ENCODE results near the gene RAB31.

The RAB31 gene

DNA sequence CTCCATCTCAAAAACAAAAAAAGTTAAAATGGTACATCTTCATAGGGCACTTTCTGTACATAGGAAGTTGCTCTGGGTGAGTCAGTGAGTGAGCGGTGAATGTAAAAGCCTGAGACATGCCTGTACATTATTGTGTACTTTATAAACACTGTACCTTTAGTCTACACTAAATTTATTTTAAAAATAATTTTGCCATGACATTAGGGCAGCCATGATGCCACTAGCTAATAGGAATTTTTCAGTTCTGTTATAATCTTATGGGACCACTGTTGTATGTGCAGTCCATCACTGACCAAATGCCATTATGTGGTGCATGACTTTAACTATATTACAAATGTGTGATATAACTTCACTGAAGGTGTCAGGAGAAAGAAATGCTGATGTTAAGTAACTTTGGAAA is 166.6 kb downstream of the RAB31 start:
- no peak overlapping the region for H3K9ac ChIP-seq (ENCODE audit: low read depth, low read length)
- H3K27me3 ChIP-seq (ENCODE audit: insufficient read depth, low read length, poor library complexity), result peaks cover 6% of the 10 kb centered on the region
- no peak overlapping the region for H3K27ac ChIP-seq (ENCODE audit: low read length)
- TF ChIP-seq, protein P1, sequence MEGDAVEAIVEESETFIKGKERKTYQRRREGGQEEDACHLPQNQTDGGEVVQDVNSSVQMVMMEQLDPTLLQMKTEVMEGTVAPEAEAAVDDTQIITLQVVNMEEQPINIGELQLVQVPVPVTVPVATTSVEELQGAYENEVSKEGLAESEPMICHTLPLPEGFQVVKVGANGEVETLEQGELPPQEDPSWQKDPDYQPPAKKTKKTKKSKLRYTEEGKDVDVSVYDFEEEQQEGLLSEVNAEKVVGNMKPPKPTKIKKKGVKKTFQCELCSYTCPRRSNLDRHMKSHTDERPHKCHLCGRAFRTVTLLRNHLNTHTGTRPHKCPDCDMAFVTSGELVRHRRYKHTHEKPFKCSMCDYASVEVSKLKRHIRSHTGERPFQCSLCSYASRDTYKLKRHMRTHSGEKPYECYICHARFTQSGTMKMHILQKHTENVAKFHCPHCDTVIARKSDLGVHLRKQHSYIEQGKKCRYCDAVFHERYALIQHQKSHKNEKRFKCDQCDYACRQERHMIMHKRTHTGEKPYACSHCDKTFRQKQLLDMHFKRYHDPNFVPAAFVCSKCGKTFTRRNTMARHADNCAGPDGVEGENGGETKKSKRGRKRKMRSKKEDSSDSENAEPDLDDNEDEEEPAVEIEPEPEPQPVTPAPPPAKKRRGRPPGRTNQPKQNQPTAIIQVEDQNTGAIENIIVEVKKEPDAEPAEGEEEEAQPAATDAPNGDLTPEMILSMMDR (IDR thresholded peaks at IDR 0.05; ENCODE audit: borderline replicate concordance, extremely low read depth, low read length, poor library complexity, severe bottlenecking), result no peak
- TF ChIP-seq EZH2 (IDR thresholded peaks at IDR 0.05; ENCODE audit: borderline replicate concordance, low read depth, low read length, severe bottlenecking), result no peak
- H3K4me2 ChIP-seq (ENCODE audit: insufficient read depth, low read length), result no peak overlapping the region
- DNase-seq (no peak), ATAC-seq (ENCODE audit: insufficient read depth, low read depth) (no peak)
- H2AFZ ChIP-seq (ENCODE audit: low read depth, low read length), result no peak overlapping the region
- H3K79me2 ChIP-seq (ENCODE audit: insufficient read depth, low read length), result no peaks in the 10 kb centered on the region
- H3K4me3 ChIP-seq (ENCODE audit: low read depth in 1 of 2, low read length in 2 of 2), result no peak overlapping the region
- H4K20me1 ChIP-seq (ENCODE audit: insufficient read depth, low read length), result no peaks in the 10 kb centered on the region
- no peaks in the 10 kb centered on the region for H3K36me3 ChIP-seq (ENCODE audit: insufficient read depth, low read length)
- H3K4me1 ChIP-seq (ENCODE audit: insufficient read depth, low read length), result no peaks in the 10 kb centered on the region
- no peaks in the 10 kb centered on the region for H3K9me3 ChIP-seq (ENCODE audit: insufficient read depth, low read length, severe bottlenecking)

DNA sequence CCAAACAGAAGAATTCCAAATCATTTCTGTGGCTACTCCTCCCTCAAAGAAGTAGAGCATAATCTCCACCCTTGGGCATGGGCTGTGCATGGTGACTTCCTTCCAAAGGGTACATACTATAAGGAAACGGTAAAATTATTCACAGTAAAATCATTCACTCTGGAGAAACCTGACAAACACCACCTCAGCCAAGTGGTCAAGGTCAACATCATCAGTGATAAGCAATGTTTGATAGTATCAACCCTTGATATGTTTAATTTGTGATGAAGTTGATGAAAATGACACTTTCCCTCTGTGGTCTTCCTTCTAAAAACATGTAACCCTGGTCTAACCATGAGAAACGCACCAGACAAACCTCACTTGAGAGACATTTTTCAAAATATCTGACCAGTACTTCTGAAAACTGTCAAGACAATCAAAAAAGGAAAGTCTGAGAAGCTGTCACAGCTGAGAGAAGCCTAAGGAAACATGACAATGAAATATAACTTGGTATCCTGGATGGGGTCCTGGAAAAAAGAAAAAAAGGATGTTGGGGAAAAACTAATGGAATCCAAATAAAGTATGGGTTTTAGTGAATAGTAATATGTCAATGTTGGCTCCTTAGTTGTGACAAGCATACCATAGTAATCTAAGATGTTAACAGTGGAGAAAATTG is 168.2 kb downstream of the RAB31 start:
- no peak overlapping the region for H3K9ac ChIP-seq (ENCODE audit: low read depth, low read length)
- H3K9me3 ChIP-seq (ENCODE audit: insufficient read depth, low read length, severe bottlenecking), result no peaks in the 10 kb centered on the region
- no peak overlapping the region for H3K27ac ChIP-seq (ENCODE audit: low read length)
- no peak overlapping the region for H3K4me2 ChIP-seq (ENCODE audit: insufficient read depth, low read length)
- H3K79me2 ChIP-seq (ENCODE audit: insufficient read depth, low read length), result no peaks in the 10 kb centered on the region
- TF ChIP-seq, protein P1 (IDR thresholded peaks at IDR 0.05; ENCODE audit: borderline replicate concordance, extremely low read depth, low read length, poor library complexity, severe bottlenecking), result no peak
- TF ChIP-seq EZH2 (IDR thresholded peaks at IDR 0.05; ENCODE audit: borderline replicate concordance, low read depth, low read length, severe bottlenecking), result no peak
- ATAC-seq (ENCODE audit: insufficient read depth, low read depth) (no peak), DNase-seq (no peak)
- H3K4me3 ChIP-seq (ENCODE audit: low read depth in 1 of 2, low read length in 2 of 2), result no peak overlapping the region
- peaks cover 6% of the 10 kb centered on the region for H3K27me3 ChIP-seq (ENCODE audit: insufficient read depth, low read length, poor library complexity)
- no peaks in the 10 kb centered on the region for H3K36me3 ChIP-seq (ENCODE audit: insufficient read depth, low read length)
- H2AFZ ChIP-seq (ENCODE audit: low read depth, low read length), result no peak overlapping the region
- no peaks in the 10 kb centered on the region for H4K20me1 ChIP-seq (ENCODE audit: insufficient read depth, low read length)
- no peaks in the 10 kb centered on the region for H3K4me1 ChIP-seq (ENCODE audit: insufficient read depth, low read length)

DNA sequence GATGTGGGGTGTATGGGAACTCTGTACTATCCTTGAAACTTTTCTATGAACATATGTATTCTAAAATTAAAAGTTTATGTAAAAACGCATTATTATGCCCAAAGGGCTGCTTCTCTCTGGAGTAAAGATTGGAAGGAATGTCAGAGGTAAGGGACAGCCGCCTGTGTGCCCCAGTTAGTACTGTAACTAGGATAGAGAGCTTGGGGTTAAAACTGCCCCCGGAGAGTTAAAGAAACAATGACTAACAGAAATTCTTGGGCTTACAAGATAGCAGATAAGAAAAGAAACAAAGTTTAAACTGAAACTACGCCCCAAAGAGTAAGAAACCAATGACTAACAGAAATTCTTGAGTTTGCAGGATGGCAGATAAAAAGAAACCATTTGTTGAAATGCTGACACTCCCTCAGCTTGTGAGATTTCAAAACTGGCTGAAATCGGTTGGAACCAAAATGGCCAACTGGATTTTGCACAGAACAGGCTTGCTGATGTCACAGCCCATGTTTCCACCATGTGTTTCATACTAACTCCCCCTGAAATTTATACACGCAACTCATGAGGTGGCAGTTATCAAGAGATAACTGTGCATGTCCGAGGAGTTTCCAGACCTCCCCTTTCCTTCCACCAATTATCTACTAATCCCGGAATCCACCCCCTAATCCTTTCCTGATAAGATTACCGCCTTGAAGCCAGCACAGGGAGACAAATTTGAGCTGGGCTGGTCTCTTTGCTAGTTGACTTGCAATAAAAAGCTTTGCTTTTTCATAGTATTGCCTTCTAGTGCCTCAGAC is 169.0 kb downstream of the RAB31 start:
- Histone ChIP-seq H3K4me1 (ENCODE audit: insufficient read depth, low read length) (no peaks in the 10 kb centered on the region), H3K36me3 (ENCODE audit: insufficient read depth, low read length) (no peaks in the 10 kb centered on the region), H3K4me2 (ENCODE audit: insufficient read depth, low read length) (no peak overlapping the region), H3K9ac (ENCODE audit: low read depth, low read length) (no peak overlapping the region), H2AFZ (ENCODE audit: low read depth, low read length) (no peak overlapping the region), H4K20me1 (ENCODE audit: insufficient read depth, low read length) (no peaks in the 10 kb centered on the region), H3K9me3 (ENCODE audit: insufficient read depth, low read length, severe bottlenecking) (no peaks in the 10 kb centered on the region), H3K27ac (ENCODE audit: low read length) (no peak overlapping the region), H3K27me3 (ENCODE audit: insufficient read depth, low read length, poor library complexity) (peaks cover 6% of the 10 kb centered on the region), H3K4me3 (ENCODE audit: low read depth in 1 of 2, low read length in 2 of 2) (no peak overlapping the region), H3K79me2 (ENCODE audit: insufficient read depth, low read length) (no peaks in the 10 kb centered on the region)
- no peak for TF ChIP-seq EZH2 (IDR thresholded peaks at IDR 0.05; ENCODE audit: borderline replicate concordance, low read depth, low read length, severe bottlenecking)
- TF ChIP-seq, protein P1 (IDR thresholded peaks at IDR 0.05; ENCODE audit: borderline replicate concordance, extremely low read depth, low read length, poor library complexity, severe bottlenecking), result no peak
- ATAC-seq (ENCODE audit: insufficient read depth, low read depth) (no peak), DNase-seq (no peak)

Measured in DND-41 (cell line).